Measurements from ENCODE around the gene TBC1D14. TPM values are rescaled to one million over a fixed set of nuclear protein-coding genes. Genes with fewer than 3 reads are reported as not detected.

The TBC1D14 gene
- total RNA-seq, 2 experiments from 2014 or later, result 38.4 to 44.1 TPM

DNA sequence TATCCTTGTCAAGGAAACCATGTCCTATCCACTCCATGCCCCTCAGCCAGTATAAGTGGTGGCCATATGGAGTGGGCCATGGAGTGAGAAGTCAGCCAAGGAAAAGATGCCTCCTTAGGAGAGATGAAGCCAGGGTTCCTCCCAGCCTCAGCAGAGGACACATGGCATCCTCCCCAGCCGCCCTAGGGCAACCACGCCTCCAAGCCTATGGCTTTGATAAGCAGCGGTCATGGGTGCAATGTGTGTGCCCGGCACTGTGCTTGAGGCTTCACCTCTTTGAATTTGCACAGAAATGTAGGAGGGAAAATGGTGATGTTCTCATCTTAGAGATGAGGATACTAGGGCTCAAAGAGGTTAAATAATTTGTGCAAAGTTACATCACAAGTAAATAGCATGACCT lies 34.6 kb upstream of the TBC1D14 start:
- Histone ChIP-seq H3K4me3 (ENCODE audit: low read depth, low read length, poor library complexity, severe bottlenecking) (no peak overlapping the region), H3K4me1 (ENCODE audit: insufficient read depth, low read length, poor library complexity, severe bottlenecking) (no peaks in the 10 kb centered on the region), H3K9me3 (ENCODE audit: low read length) (no peaks in the 10 kb centered on the region), H3K4me2 (ENCODE audit: low read length) (no peak overlapping the region), H2AFZ (ENCODE audit: low read length) (no peak overlapping the region), H3K27ac (ENCODE audit: low read depth, low read length, poor library complexity, severe bottlenecking) (no peak overlapping the region), H3K79me2 (ENCODE audit: insufficient read depth, low read depth, low read length) (no peaks in the 10 kb centered on the region), H4K20me1 (ENCODE audit: insufficient read depth, low read length) (no peaks in the 10 kb centered on the region), H3K36me3 (ENCODE audit: insufficient read depth, low read length) (peaks cover 16% of the 10 kb centered on the region; the same call in 1 of the 2 replicates), H3K9me2 (ENCODE audit: insufficient read depth, low read length) (no peaks in the 10 kb centered on the region)
- DNase-seq (ENCODE audit: low spot score), result no peak
- POLR2A ChIA-PET, result interaction anchor here (0.6 kb wide), 1 partner anchor 69 kb away, joined by 3 read pairs; no protein-coding TSS in a partner anchor
- TF ChIP-seq EZH2phosphoT487 (IDR thresholded peaks at IDR 0.05; ENCODE audit: borderline replicate concordance, low read depth, low read length), result no peak
- BruUV-seq (replicated peaks), result no TSS peak
- intact Hi-C loops (cut with micrococcal nuclease; ENCODE audit: unreplicated experiment), result loop anchor here (1.0 kb wide), 2 partner anchors 92 to 155 kb away; no protein-coding TSS in a partner anchor
- CTCF ChIA-PET (ENCODE audit: unreplicated experiment), result no interaction called here

DNA sequence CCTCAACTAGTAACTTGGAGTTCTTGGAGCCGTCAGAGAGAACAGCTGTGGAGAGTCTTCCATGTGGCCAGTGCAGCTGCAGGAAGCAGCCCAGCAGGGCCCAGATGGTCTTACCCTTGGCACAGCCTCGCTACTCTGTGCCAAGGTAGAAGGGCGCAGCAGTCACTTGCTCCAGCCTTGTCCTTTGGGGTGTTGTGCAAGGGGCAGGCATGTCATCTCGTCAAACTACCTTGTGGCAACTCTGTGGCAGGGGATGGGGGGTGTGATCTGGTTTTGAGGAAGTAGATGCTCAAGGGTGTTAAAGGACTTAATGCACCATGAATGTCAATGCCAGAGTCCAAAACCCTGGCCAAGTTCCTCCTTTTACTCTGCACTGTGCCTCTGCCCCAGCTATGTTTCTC lies 34.2 kb upstream of the TBC1D14 start:
- no TSS peak for BruUV-seq (replicated peaks)
- no peaks in the 10 kb centered on the region for H3K79me2 ChIP-seq (ENCODE audit: insufficient read depth, low read depth, low read length)
- H3K9me2 ChIP-seq (ENCODE audit: insufficient read depth, low read length), result no peaks in the 10 kb centered on the region
- no peak overlapping the region for H2AFZ ChIP-seq (ENCODE audit: low read length)
- no peak overlapping the region for H3K27ac ChIP-seq (ENCODE audit: low read depth, low read length, poor library complexity, severe bottlenecking)
- peaks cover 18% of the 10 kb centered on the region; the same call in 1 of the 2 replicates for H3K36me3 ChIP-seq (ENCODE audit: insufficient read depth, low read length)
- H4K20me1 ChIP-seq (ENCODE audit: insufficient read depth, low read length), result no peaks in the 10 kb centered on the region
- H3K9me3 ChIP-seq (ENCODE audit: low read length), result no peaks in the 10 kb centered on the region
- no peak for TF ChIP-seq EZH2phosphoT487 (IDR thresholded peaks at IDR 0.05; ENCODE audit: borderline replicate concordance, low read depth, low read length)
- TF ChIP-seq, protein P1, sequence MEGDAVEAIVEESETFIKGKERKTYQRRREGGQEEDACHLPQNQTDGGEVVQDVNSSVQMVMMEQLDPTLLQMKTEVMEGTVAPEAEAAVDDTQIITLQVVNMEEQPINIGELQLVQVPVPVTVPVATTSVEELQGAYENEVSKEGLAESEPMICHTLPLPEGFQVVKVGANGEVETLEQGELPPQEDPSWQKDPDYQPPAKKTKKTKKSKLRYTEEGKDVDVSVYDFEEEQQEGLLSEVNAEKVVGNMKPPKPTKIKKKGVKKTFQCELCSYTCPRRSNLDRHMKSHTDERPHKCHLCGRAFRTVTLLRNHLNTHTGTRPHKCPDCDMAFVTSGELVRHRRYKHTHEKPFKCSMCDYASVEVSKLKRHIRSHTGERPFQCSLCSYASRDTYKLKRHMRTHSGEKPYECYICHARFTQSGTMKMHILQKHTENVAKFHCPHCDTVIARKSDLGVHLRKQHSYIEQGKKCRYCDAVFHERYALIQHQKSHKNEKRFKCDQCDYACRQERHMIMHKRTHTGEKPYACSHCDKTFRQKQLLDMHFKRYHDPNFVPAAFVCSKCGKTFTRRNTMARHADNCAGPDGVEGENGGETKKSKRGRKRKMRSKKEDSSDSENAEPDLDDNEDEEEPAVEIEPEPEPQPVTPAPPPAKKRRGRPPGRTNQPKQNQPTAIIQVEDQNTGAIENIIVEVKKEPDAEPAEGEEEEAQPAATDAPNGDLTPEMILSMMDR (conservative IDR thresholded peaks at IDR 0.05; ENCODE audit: low read length), result no peak
- H3K4me2 ChIP-seq (ENCODE audit: low read length), result no peak overlapping the region
- DNase-seq (ENCODE audit: low spot score), result peak; percentile 17
- POLR2A ChIA-PET, result interaction anchor here (0.6 kb wide), 1 partner anchor 69 kb away, joined by 3 read pairs; no protein-coding TSS in a partner anchor
- no peaks in the 10 kb centered on the region for H3K4me1 ChIP-seq (ENCODE audit: insufficient read depth, low read length, poor library complexity, severe bottlenecking)
- no peak overlapping the region for H3K4me3 ChIP-seq (ENCODE audit: low read depth, low read length, poor library complexity, severe bottlenecking)
- intact Hi-C loops (cut with micrococcal nuclease; ENCODE audit: unreplicated experiment), result no loop called here
- CTCF ChIA-PET (ENCODE audit: unreplicated experiment), result interaction anchor here (1.1 kb wide), 1 partner anchor 158 kb away, joined by 4 read pairs; no protein-coding TSS in a partner anchor

DNA sequence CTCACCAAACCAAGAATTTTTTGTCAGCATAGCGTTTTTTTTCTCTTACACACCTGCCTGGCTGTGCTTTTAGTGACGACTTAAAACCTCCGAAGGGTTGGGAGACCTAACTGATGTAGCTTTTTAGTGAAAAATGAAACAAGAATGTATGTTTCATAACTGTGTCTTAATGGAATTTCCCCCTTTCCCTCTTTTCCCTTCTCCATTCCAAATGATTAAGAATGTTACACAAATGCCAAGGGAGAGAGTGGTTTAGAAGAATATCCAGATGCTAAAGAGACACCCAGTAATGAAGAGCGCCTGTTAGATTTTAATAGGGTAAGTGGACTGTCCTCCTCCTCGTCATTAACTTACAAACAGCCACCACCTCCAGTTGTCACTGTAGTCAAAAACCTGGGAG lies 33.2 kb upstream of the TBC1D14 start:
- no peaks in the 10 kb centered on the region for H3K9me3 ChIP-seq (ENCODE audit: low read length)

More for the DNA sequence above, 33.2 kb upstream of the TBC1D14 start:
- Histone ChIP-seq H3K79me2 (ENCODE audit: insufficient read depth, low read depth, low read length) (no peaks in the 10 kb centered on the region), H3K36me3 (ENCODE audit: insufficient read depth, low read length) (peaks cover 28% of the 10 kb centered on the region; the same call in 1 of the 2 replicates), H3K4me2 (ENCODE audit: low read length) (no peak overlapping the region), H3K9me2 (ENCODE audit: insufficient read depth, low read length) (no peaks in the 10 kb centered on the region), H2AFZ (ENCODE audit: low read length) (no peak overlapping the region), H4K20me1 (ENCODE audit: insufficient read depth, low read length) (no peaks in the 10 kb centered on the region), H3K4me3 (ENCODE audit: low read depth, low read length, poor library complexity, severe bottlenecking) (no peak overlapping the region), H3K4me1 (ENCODE audit: insufficient read depth, low read length, poor library complexity, severe bottlenecking) (no peaks in the 10 kb centered on the region), H3K27ac (ENCODE audit: low read depth, low read length, poor library complexity, severe bottlenecking) (no peak overlapping the region)
- no peak for DNase-seq (ENCODE audit: low spot score)
- TF ChIP-seq, protein P1 (conservative IDR thresholded peaks at IDR 0.05; ENCODE audit: low read length), result no peak
- no peak for TF ChIP-seq EZH2phosphoT487 (IDR thresholded peaks at IDR 0.05; ENCODE audit: borderline replicate concordance, low read depth, low read length)
- ChIA-PET CTCF (ENCODE audit: unreplicated experiment) (interaction anchor here (1.1 kb wide), 1 partner anchor 159 kb away, joined by 4 read pairs; no protein-coding TSS in a partner anchor), POLR2A (interaction anchor here (0.7 kb wide), 1 partner anchor 237 kb away, joined by 3 read pairs; no protein-coding TSS in a partner anchor)
- BruUV-seq (replicated peaks), result no TSS peak
- intact Hi-C loops (cut with micrococcal nuclease; ENCODE audit: unreplicated experiment), result no loop called here
